K562 (cell line): ENCODE measurements around the gene ZNF516.

ENCODE experiments used
- FOXK1 ChIP-seq: sonication (generic); formaldehyde crosslinking; IDR thresholded peaks from 2 replicates; pipeline ENCODE4 v1.8.0; 2022; ENCODE audit warnings: missing genetic modification reagents, mild to moderate bottlenecking, borderline replicate concordance
- HDGF ChIP-seq: fragments of 450-650 bp; IDR thresholded peaks from 2 replicates; pipeline ENCODE4 v1.6.1; 2016
- HIVEP1 ChIP-seq: fragments of 250-450 bp; sonication (Bioruptor Pico); IDR thresholded peaks from 2 replicates; pipeline ENCODE4 v1.4.0; 2020; ENCODE audit warnings: mild to moderate bottlenecking
- LARP7 ChIP-seq: fragments of 450-650 bp; IDR thresholded peaks from 2 replicates; pipeline ENCODE4 v1.6.1; 2016
- POLR2A ChIP-seq: fragments of 450-650 bp; conservative IDR thresholded peaks from 2 replicates; pipeline ENCODE4 v1.6.1; 2016
- RAD21 ChIP-seq, 2 experiments: fragments of 250-450 bp in 1 of 2; fragments of 450-650 bp in 1 of 2; sonication (Bioruptor Pico) in 1 of 2; formaldehyde crosslinking in 1 of 2; IDR thresholded peaks in 1 of 2; conservative IDR thresholded peaks in 1 of 2; 2 replicates each; pipeline versions ENCODE4 v1.4.0 to v1.8.0; 2020 to 2022; ENCODE audit warnings: mild to moderate bottlenecking in 2 of 2, moderate library complexity in 1 of 2
- SP1 ChIP-seq: sonication (generic); formaldehyde crosslinking; IDR thresholded peaks from 2 replicates; pipeline ENCODE4 v1.8.1; 2022; ENCODE audit warnings: mild to moderate bottlenecking, missing genetic modification reagents
- TCF7L2 ChIP-seq: fragments of 150-350 bp; IDR thresholded peaks from 2 replicates; pipeline ENCODE4 v1.6.1; 2016; ENCODE audit warnings: low read depth, mild to moderate bottlenecking, low read length, moderate library complexity
- TEAD1 ChIP-seq, 2 experiments: fragments of 450-650 bp in 1 of 2; sonication (generic) in 1 of 2; formaldehyde crosslinking; IDR thresholded peaks; 2 replicates each; pipeline versions ENCODE4 v1.4.0 to v1.8.0; 2020 to 2022; ENCODE audit warnings: mild to moderate bottlenecking in 2 of 2, missing genetic modification reagents in 1 of 2
- ZNF224 ChIP-seq: sonication (generic); formaldehyde crosslinking; IDR thresholded peaks from 2 replicates; pipeline ENCODE4 v1.8.0; 2022; ENCODE audit warnings: mild to moderate bottlenecking, missing genetic modification reagents
- ZNF263 ChIP-seq: sonication (generic); formaldehyde crosslinking; IDR thresholded peaks from 2 replicates; pipeline ENCODE4 v1.8.0; 2022; ENCODE audit warnings: mild to moderate bottlenecking, missing genetic modification reagents, borderline replicate concordance
- TF ChIP-seq, protein P1 (sequence below), 3 experiments: IDR thresholded peaks in 2 of 3; conservative IDR thresholded peaks in 1 of 3; 2 replicates each; pipeline ENCODE4 v1.5.1; 2011 to 2012; ENCODE audit warnings: low read length in 3 of 3, mild to moderate bottlenecking in 3 of 3, control low read depth in 2 of 3, improper control_type of control experiment in 1 of 3, inconsistent platforms in 1 of 3, low read depth in 1 of 3, mixed read lengths in 1 of 3, moderate library complexity in 1 of 3; ENCODE audit not compliant: insufficient read depth in 2 of 3
- TF ChIP-seq, protein P2 (sequence below): sonication (generic); formaldehyde crosslinking; IDR thresholded peaks from 2 replicates; pipeline ENCODE4 v1.8.0; 2022; ENCODE audit warnings: mild to moderate bottlenecking, missing genetic modification reagents
- TF ChIP-seq, protein P3 (sequence below): fragments of 450-650 bp; formaldehyde crosslinking; IDR thresholded peaks from 2 replicates; pipeline ENCODE4 v1.4.0; 2022; ENCODE audit warnings: mild to moderate bottlenecking, moderate library complexity

DNA sequence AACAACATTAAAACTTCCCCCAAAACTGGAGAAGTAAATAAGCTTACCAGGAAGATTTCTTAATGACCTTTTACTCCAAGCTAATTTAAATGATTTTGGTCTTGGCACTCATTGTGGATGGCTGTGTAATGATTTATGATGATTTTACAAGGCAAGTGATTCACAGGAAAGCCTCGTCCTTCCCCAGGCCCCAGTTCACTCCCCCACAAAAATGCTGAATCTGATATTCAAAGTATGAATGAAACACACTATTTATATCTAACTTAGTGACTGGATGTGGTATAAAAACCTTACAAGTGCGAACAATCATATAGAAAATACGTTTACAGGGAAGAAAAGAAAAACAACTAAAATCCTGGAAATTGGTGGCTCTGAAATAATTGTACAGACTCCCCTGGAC is 49.8 kb downstream of the ZNF516 start:
- no peak for TF ChIP-seq FOXK1 (CRISPR knock-in tag)
- TF ChIP-seq TCF7L2, result no peak
- no peak for TF ChIP-seq ZNF224 (CRISPR knock-in tag)
- TF ChIP-seq, protein P1, sequence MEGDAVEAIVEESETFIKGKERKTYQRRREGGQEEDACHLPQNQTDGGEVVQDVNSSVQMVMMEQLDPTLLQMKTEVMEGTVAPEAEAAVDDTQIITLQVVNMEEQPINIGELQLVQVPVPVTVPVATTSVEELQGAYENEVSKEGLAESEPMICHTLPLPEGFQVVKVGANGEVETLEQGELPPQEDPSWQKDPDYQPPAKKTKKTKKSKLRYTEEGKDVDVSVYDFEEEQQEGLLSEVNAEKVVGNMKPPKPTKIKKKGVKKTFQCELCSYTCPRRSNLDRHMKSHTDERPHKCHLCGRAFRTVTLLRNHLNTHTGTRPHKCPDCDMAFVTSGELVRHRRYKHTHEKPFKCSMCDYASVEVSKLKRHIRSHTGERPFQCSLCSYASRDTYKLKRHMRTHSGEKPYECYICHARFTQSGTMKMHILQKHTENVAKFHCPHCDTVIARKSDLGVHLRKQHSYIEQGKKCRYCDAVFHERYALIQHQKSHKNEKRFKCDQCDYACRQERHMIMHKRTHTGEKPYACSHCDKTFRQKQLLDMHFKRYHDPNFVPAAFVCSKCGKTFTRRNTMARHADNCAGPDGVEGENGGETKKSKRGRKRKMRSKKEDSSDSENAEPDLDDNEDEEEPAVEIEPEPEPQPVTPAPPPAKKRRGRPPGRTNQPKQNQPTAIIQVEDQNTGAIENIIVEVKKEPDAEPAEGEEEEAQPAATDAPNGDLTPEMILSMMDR (IDR thresholded peaks at IDR 0.05 in 2 of 3, conservative IDR thresholded peaks at IDR 0.05 in 1 of 3; ENCODE audit: insufficient read depth in 2 of 3, low read depth in 1 of 3, low read length in 3 of 3), result no peak
- no peak for TF ChIP-seq SP1
- TF ChIP-seq ZNF263 (CRISPR knock-in tag), result no peak
- TF ChIP-seq, protein P2, sequence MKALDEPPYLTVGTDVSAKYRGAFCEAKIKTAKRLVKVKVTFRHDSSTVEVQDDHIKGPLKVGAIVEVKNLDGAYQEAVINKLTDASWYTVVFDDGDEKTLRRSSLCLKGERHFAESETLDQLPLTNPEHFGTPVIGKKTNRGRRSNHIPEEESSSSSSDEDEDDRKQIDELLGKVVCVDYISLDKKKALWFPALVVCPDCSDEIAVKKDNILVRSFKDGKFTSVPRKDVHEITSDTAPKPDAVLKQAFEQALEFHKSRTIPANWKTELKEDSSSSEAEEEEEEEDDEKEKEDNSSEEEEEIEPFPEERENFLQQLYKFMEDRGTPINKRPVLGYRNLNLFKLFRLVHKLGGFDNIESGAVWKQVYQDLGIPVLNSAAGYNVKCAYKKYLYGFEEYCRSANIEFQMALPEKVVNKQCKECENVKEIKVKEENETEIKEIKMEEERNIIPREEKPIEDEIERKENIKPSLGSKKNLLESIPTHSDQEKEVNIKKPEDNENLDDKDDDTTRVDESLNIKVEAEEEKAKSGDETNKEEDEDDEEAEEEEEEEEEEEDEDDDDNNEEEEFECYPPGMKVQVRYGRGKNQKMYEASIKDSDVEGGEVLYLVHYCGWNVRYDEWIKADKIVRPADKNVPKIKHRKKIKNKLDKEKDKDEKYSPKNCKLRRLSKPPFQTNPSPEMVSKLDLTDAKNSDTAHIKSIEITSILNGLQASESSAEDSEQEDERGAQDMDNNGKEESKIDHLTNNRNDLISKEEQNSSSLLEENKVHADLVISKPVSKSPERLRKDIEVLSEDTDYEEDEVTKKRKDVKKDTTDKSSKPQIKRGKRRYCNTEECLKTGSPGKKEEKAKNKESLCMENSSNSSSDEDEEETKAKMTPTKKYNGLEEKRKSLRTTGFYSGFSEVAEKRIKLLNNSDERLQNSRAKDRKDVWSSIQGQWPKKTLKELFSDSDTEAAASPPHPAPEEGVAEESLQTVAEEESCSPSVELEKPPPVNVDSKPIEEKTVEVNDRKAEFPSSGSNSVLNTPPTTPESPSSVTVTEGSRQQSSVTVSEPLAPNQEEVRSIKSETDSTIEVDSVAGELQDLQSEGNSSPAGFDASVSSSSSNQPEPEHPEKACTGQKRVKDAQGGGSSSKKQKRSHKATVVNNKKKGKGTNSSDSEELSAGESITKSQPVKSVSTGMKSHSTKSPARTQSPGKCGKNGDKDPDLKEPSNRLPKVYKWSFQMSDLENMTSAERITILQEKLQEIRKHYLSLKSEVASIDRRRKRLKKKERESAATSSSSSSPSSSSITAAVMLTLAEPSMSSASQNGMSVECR (CRISPR knock-in tag), result no peak
- TF ChIP-seq RAD21 (CRISPR knock-in tag; conservative IDR thresholded peaks at IDR 0.05 in 1 of 2, IDR thresholded peaks at IDR 0.05 in 1 of 2), result no peak
- no peak for TF ChIP-seq LARP7
- no peak for TF ChIP-seq HDGF
- TF ChIP-seq, protein P3, sequence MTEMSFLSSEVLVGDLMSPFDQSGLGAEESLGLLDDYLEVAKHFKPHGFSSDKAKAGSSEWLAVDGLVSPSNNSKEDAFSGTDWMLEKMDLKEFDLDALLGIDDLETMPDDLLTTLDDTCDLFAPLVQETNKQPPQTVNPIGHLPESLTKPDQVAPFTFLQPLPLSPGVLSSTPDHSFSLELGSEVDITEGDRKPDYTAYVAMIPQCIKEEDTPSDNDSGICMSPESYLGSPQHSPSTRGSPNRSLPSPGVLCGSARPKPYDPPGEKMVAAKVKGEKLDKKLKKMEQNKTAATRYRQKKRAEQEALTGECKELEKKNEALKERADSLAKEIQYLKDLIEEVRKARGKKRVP (CRISPR knock-in tag), result no peak
- no peak for TF ChIP-seq POLR2A
- no peak for TF ChIP-seq HIVEP1 (CRISPR knock-in tag)
- TF ChIP-seq TEAD1 (CRISPR knock-in tag; IDR thresholded peaks at IDR 0.05), result no peak
